Activated CD4-positive, CD25-positive, alpha-beta regulatory T cell treated with anti-CD3 and anti-CD28 coated beads, Interleukin-2, amount 50 U/mL, for 24 hours (primary cell): Measurements from ENCODE around the gene MAPK8IP2.
"Not testable (repeated sequence)": the region's sequence is repeated elsewhere in the genome, so short reads cannot be mapped to it uniquely, and the experiment has no call there.

Experiments
- ATAC-seq, 2 donors: fragments of 150-1000 bp; cut with Tn5 transposase; one replicate each; pipeline ENCODE4 v1.10.0; 2021; ENCODE audit warnings: mild to moderate bottlenecking in 1 of 2, moderate library complexity in 1 of 2

MAPK8IP2 gene

GRCh38 chr22:50613291-50613981 is 12.8 kb downstream of the MAPK8IP2 start:
- no peak for ATAC-seq

DNA sequence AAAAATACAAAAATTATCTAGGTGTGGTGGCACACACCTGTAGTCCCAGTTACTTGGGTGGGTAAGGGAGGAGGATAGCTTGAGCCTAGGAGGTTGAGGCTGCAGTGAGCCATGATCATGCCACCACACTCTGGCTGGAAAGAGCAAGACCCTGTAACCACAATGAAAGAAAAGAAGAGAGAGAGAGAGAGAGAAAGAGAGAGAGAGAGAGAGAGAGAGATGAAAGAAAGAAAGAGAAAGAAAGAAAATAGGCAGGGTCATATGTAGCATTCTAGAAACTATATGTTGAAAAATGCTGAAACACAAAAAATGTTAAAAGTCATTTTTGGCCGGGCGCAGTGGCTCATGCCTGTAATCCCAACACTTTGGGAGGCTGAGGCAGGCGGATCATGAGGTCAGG is 13.7 kb downstream of the MAPK8IP2 start:
- not testable (repeated sequence) for ATAC-seq

GRCh38 chr22:50620593-50621355 is 20.2 kb downstream of the MAPK8IP2 start:
- ATAC-seq: peak; percentile 63 to 70

DNA sequence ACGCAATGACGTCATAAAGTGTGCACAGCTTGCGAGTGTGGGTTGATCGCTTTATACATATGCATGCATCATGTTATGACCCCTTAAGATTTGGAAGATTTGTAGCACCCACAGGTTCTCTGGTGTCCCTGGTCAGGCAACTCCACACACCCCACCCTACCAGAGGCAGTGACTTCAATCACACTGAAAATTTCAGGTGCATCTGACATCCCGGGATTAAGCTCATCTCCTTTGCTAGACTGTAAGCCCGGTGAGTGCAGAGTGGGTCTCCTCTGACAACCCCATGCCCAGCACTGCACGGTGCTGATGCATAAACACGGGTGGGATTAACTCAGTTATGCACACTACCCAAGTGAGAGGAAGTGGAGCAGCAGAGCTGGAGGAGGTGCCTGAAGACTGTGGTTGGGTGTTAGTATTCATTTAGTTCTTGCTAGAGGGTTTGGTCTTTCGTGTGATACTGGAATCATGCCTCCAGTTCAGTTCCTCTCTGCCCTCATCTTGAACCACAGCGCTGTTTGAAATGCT is 20.8 kb downstream of the MAPK8IP2 start:
- ATAC-seq: peak; percentile 73 to 75

DNA sequence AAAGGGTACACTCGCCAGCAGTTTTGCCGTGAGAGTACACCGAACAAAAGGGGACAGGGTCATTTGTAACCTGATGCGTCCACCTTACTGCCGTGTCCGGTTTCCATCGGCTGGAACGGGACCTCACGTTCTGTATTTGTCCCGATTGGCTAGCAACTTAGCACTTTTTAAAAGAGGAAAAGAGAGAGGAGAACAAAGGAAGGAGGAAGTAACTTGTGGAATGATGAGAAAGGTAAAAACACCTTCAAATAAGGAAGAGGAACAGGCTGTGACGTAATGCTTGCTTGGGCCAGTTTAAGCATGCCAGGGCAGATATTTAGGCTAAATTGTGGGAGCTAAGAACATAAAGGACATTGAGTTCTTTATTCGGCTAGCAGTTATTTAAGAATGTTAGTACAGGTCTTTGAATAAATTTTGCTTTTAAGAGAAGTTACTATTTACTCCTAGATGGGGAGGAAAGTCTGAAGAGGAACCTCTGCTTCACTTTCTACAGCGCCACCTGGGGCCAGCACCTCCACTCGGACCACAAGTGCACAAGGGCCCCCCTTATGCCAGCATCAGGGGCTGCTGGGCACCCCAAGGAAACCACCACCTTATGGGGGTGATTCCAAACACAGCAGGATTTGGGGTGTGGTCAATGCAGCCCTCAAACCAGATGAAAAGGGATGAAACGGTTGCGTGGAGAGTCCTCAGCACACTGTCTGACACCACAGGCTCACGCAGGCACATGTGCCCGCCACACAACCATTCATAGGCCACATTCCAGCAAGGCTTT is 21.5 kb downstream of the MAPK8IP2 start:
- ATAC-seq: no peak

DNA sequence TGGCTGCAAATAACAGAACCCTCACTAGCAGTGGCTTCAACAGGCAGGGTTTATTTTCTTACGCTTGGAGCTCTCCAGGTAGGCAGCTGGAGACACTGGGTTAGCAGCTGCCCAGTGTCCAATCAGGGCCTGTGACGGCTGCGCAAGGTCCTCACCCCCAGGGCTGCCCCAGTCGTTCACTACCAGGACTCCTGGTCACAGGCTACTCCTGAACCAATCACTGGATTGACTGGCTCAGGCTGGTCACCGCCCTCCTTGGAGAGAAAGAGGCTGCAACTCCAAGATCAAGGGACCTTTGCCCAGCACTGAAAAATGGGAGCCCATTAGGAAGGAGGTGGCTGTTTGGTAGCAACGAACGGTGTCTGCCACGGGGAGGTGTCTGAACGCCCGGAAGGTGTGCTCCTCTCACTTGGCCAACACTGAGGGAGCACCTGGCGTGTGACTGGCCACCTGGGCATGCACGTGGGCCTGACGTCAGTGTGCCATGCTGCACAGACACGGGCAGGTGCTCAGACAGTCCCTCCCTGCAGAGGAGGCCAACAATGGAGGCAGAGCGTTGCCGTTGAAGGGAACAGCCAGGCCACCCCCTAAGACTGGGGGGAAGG is 22.2 kb downstream of the MAPK8IP2 start:
- ATAC-seq: no peak

DNA sequence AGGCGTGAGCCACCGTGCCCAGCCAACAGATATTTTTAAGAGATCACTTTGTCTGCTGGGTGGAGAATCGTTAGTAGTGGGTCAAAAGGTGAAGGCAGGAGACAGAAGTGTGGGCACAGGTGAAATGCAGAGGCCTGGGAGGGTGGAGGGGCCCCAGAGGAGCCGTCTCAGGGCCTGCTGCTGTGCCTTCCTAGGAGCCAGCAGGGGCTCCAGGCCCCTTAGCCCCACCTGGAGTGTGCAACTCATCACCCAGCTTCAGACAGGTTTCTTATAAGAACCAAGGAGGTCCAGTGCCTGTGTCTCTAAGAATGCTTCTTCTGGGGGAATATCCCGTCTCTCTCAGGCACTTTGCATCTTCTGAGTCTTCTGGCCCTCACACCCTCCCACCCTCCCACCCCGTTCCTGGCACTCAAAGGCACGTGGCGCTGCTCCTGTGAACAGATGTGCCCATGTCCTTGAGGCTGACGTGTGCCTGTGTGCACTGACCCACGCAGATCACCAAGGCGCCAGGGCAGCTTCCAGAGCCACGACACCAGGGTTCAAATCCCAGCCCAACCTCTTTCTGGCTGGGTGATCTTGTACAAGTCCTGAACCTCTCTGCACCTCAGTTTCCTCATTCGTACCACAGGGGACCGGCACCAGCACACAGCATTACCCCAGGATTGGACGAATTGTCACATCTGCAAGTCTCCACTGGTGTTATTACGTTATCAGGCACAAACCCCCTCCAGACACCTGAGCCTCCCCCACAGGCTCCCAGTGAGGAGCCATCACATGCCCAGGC is 23.9 kb downstream of the MAPK8IP2 start:
- ATAC-seq: no peak

DNA sequence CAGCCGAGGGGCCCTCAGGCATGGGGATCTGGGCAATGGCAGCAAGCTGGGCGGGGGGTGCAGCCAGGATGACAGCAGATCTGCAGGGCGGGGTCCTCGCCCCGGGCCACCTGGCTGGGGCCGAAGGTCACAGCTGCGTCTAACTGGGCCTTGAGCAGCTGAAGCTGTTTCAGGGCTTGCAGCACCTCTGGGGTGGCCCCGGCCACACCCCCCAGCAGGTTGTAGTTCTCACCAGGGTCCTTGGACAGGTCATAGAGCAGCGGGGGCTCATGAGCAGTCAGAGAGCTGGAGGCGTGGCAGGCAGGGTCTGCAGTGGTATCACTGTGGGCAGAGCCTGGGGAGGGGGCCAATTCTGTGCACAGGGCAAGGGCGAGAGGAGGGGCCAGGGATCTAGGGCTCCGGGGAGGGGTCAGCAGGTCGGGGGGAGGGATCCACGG is 24.6 kb downstream of the MAPK8IP2 start:
- ATAC-seq: no peak

- ATAC-seq: no peak
Observed at GRCh38 chr22:50625568-50626313, 25.1 kb downstream of the MAPK8IP2 start.

- no peak for ATAC-seq
Observed at GRCh38 chr22:50626314-50626849, 25.8 kb downstream of the MAPK8IP2 start.

GRCh38 chr22:50626850-50627641 is 26.5 kb downstream of the MAPK8IP2 start:
- no peak for ATAC-seq

GRCh38 chr22:50627642-50628542 is 27.3 kb downstream of the MAPK8IP2 start, which contains the start of gene ARSA:
Gene ARSA, minus strand, starts transcription at chr22:50628152. Its CDS starts 373 bp downstream, at chr22:50627779.
- ATAC-seq: peak; percentile 92 to 95

- ATAC-seq: peak; percentile 5 to 15
Observed at GRCh38 chr22:50628543-50629134, 28.0 kb downstream of the MAPK8IP2 start.

DNA sequence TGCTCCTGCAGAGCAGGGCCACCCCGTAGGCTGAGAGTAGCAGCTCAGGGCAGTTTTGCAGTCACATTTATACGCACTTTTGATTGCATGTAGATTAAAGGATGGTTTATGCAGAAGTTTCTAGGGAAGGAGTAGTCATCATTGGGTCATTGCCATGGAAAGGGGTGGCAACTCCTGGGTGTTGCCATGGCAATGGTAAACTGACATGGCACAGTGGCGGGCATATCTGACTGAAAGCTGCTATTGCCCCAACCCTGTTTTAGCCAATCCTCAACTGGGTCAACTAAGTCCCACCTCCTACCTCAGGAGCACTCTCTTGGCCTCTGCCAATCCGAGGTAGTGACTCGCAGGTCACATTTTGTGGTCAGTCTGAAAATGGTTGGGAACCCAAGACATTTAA is 29.8 kb downstream of the MAPK8IP2 start:
- ATAC-seq: no peak

- no peak for ATAC-seq
Observed at GRCh38 chr22:50633086-50633485, 32.5 kb downstream of the MAPK8IP2 start.

- no peak for ATAC-seq
Observed at GRCh38 chr22:50633771-50634170, 33.2 kb downstream of the MAPK8IP2 start.

DNA sequence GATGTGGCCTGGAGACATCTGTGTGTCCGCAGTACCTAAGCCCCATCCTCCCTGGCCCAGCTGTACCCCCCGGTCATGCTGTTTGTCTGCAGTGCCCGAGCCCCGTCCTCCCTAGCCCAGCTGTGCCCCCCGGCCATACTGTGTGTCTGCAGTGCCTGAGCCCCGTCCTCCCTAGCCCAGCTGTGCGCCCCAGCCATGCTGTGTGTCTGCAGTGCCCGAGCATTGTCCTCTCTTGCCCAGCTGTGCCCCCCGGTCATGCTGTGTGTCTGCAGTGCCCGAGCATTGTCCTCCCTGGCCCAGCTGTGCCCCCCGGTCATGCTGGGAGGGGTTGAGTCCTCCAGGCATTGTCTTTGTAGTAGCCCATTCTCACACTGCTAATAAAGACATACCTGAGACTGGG is 35.0 kb downstream of the MAPK8IP2 start:
- no peak for ATAC-seq

- not testable (repeated sequence) for ATAC-seq
Observed at GRCh38 chr22:50640296-50640695, 39.7 kb downstream of the MAPK8IP2 start.
